Subcutaneous adipose tissue (tissue), 4 donors: ENCODE results near the gene KRTAP10-6. TPM values are rescaled to one million over a fixed set of nuclear protein-coding genes. Genes with fewer than 3 reads are reported as not detected.

Experiments
- CTCF ChIP-seq: fragments of 450-650 bp; IDR thresholded peaks from one replicate; pipeline ENCODE4 v1.5.1; 2016; ENCODE audit warnings: low read depth, mild to moderate bottlenecking, control low read depth, antibody characterized with exemption, moderate library complexity
- total RNA-seq, 4 donors: library from RNA; depleted of rRNA; stranded (reverse); fragments of >200 nt; gene quantifications; one replicate each; pipeline ENCODE4 v1.1.0, GENCODE V29; 2016

The KRTAP10-6 gene
- total RNA-seq, 4 donors from 2014 or later: not detected

- no peak for TF ChIP-seq CTCF
Measured at GRCh38 chr21:44630440-44630839, 38.1 kb upstream of the KRTAP10-6 start.

DNA sequence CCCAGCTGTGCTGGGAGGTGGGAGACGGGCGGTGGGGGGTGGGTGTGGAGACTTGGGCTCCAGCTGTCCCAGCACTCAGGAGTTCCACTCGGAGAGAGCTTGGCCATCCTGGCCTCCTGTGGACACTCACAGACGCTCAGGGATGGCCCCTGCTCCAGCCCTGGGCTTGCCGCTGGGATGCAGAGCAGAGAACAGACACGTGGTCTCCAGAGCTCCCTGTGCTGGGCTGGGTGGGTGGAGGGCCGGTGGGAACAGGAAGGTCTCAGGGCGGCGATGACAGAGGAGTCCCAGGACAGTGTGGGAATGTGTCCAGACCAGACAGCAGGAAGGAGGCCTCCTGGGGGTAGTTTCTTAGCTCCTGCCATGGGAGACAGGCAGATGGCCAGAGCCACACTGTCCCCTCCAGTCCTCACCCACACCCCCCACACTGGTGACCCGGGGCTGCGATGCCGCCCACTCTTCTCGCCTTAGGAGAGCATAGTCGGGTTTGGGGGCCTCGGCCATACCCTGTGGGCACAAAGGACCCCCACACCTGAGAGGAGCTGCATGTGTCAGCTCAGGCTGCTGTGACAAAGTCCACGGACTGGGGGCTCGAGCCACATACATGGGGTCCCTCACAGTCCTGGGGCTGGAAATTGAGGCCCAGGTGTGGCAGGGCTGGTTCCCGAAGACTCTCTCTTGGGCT lies 36.5 kb upstream of the KRTAP10-6 start:
- no peak for TF ChIP-seq CTCF

DNA sequence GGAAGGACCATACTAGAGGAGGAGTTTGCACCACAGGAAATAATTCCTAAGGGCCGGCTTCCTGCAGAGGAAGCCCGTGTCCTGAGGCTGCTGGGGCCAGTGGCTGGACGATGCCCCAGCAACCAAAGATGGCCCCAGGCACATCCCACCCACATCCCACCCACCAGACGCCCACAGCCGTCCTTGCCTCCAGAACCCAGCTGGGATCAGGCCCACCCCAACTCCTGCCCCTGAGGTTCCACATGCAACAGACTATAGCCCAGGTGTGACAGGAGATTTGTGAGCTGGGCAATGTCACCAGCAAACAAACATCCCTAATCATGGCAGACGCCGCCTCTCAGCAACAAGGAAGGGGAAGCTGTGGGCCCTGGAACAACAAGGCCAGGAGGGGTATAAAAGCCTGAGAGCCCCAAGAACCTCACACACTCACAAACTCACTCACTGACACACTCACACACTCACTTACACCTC lies 34.4 kb upstream of the KRTAP10-6 start, which contains the start of gene KRTAP10-9:
Gene KRTAP10-9 (plus strand): TSS at position 421 of the 471 bp plus-strand sequence. CDS start 79 bp downstream, outside the sequence.
- TF ChIP-seq CTCF: no peak

DNA sequence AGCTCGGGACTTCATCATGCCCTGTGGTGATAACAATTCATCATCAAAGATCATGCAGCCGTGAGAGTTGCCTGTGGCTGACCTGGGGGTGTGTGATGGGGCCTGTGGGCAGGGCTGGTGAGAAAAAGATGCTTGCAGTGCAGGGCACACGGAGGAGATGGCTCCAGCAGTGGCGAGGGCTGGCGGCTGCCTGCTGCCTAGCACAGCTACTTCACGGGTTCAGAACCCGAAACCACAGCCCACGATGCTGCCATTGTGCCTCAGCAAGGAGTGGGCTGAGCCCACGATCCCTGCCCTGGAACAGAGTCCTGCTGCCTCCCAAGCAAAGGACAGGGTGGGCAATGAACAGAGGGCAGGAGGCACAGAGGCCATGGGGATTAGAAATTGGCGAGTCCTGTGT lies 34.0 kb upstream of the KRTAP10-6 start:
- no peak for TF ChIP-seq CTCF

GRCh38 chr21:44625756-44626155 lies 33.5 kb upstream of the KRTAP10-6 start:
- TF ChIP-seq CTCF: no peak

DNA sequence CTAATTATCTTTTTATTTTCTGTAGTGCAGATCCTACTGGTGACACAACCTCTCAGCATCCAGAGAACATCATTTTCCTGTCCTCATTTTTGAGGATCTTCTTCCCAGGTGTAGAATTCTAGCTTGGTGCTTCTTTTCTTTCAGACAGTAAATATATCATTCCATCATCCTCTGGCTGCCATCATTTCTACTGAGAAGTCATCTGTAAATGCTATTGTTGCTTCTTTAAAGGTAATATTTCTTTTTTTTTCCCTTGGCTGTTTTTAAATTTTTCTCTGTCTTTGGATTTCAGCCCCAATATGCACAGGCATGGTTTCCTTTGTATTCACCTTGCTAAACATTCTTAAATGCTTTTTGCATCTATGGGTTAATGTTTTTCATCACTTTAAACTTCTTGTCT lies 31.3 kb upstream of the KRTAP10-6 start:
- no peak for TF ChIP-seq CTCF

DNA sequence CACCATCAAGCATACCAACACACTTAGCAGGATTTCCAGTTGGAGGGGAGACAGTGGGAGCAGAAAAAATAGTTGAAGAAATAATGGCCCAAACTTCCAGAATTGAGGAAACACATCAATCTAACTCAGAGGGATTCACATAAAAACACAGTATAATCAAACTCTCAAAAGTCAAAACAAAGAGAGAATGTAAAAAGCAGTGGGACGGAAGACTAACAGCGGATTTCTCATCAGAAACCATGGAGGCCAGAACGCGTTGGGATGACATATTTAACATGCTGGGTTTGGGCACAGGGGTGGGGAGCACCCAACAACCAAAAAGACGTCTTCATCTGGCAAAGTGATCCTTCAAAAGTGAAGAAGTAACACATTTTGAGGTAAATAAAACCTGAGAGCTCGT lies 27.6 kb upstream of the KRTAP10-6 start:
- no peak for TF ChIP-seq CTCF
